ENCODE measurements around the gene ZBTB20.

GRCh38 chr3:115042351-115042750 lies 104.7 kb downstream of the ZBTB20 start:
- TF ChIP-seq CTCF (conservative IDR thresholded peaks at IDR 0.05; ENCODE audit: low read depth, low read length) (no peak), RCOR1 (IDR thresholded peaks at IDR 0.05; ENCODE audit: insufficient replicate concordance, low read length) (no peak), POLR2A (IDR thresholded peaks at IDR 0.05; ENCODE audit: low read depth, low read length) (no peak), BHLHE40 (IDR thresholded peaks at IDR 0.05; ENCODE audit: low read depth, low read length) (no peak), RAD21 (IDR thresholded peaks at IDR 0.05; ENCODE audit: low read length) (no peak), SMC3 (IDR thresholded peaks at IDR 0.05; ENCODE audit: low read depth, low read length) (no peak), MAFK (IDR thresholded peaks at IDR 0.05; ENCODE audit: low read depth, low read length) (no peak)

Measured in IMR-90 (cell line).